ENCODE data around the gene PCDHAC2.
A peak's percentile ranks its signal among the peaks of the same experiment; 100 is the strongest.

PCDHAC2 gene

GRCh38 chr5:140973550-140973949, 7.3 kb downstream of the PCDHAC2 start:
- Mint-ChIP-seq H3K9me3 (peaks cover 5% of the 10 kb centered on the region), H3K27ac (no peak overlapping the region), H3K4me1 (ENCODE audit: low read depth) (no peaks in the 10 kb centered on the region), H3K4me3 (no peak overlapping the region), H3K36me3 (ENCODE audit: low read depth) (no peaks in the 10 kb centered on the region), H3K27me3 (peaks cover 17% of the 10 kb centered on the region)

GRCh38 chr5:140977003-140977402, 10.7 kb downstream of the PCDHAC2 start:
- Mint-ChIP-seq H3K4me3 (no peak overlapping the region), H3K27ac (no peak overlapping the region)

GRCh38 chr5:140978260-140978659, 12.0 kb downstream of the PCDHAC2 start:
- Mint-ChIP-seq H3K27me3 (peaks cover 21% of the 10 kb centered on the region), H3K9me3 (peaks cover 8% of the 10 kb centered on the region), H3K36me3 (ENCODE audit: low read depth) (no peaks in the 10 kb centered on the region)

More at GRCh38 chr5:140977003-140977402, 10.7 kb downstream of the PCDHAC2 start:
- Mint-ChIP-seq H3K4me1 (ENCODE audit: low read depth) (no peaks in the 10 kb centered on the region), H3K36me3 (ENCODE audit: low read depth) (no peaks in the 10 kb centered on the region), H3K9me3 (peaks cover 5% of the 10 kb centered on the region), H3K27me3 (peaks cover 21% of the 10 kb centered on the region)

GRCh38 chr5:140978983-140979382, 12.7 kb downstream of the PCDHAC2 start:
- Mint-ChIP-seq H3K36me3 (ENCODE audit: low read depth) (no peaks in the 10 kb centered on the region), H3K9me3 (peaks cover 8% of the 10 kb centered on the region), H3K27ac (no peak overlapping the region), H3K4me3 (no peak overlapping the region), H3K4me1 (ENCODE audit: low read depth) (no peaks in the 10 kb centered on the region), H3K27me3 (peaks cover 16% of the 10 kb centered on the region)

More at GRCh38 chr5:140978260-140978659, 12.0 kb downstream of the PCDHAC2 start:
- Mint-ChIP-seq H3K4me3 (no peak overlapping the region), H3K27ac (no peak overlapping the region), H3K4me1 (ENCODE audit: low read depth) (no peaks in the 10 kb centered on the region)

- Mint-ChIP-seq H3K9me3 (peaks cover 3% of the 10 kb centered on the region), H3K36me3 (ENCODE audit: low read depth) (no peaks in the 10 kb centered on the region), H3K4me1 (ENCODE audit: low read depth) (no peaks in the 10 kb centered on the region), H3K27me3 (peaks cover 10% of the 10 kb centered on the region), H3K27ac (no peak overlapping the region), H3K4me3 (no peak overlapping the region)
These were observed 15.9 kb downstream of the PCDHAC2 start for GRCh38 chr5:140982083-140982716.

- H3K36me3 Mint-ChIP-seq (ENCODE audit: low read depth): no peaks in the 10 kb centered on the region
These were observed 19.8 kb downstream of the PCDHAC2 start for GRCh38 chr5:140986117-140986521.

GRCh38 chr5:140988100-140988499, 21.8 kb downstream of the PCDHAC2 start:
- Mint-ChIP-seq H3K27ac (no peak overlapping the region), H3K4me1 (ENCODE audit: low read depth) (no peaks in the 10 kb centered on the region), H3K4me3 (no peak overlapping the region), H3K27me3 (peaks cover 10% of the 10 kb centered on the region), H3K36me3 (ENCODE audit: low read depth) (no peaks in the 10 kb centered on the region), H3K9me3 (peaks cover 3% of the 10 kb centered on the region)

More at GRCh38 chr5:140986117-140986521, 19.8 kb downstream of the PCDHAC2 start:
- Mint-ChIP-seq H3K4me1 (ENCODE audit: low read depth) (no peaks in the 10 kb centered on the region), H3K9me3 (peaks cover 6% of the 10 kb centered on the region), H3K27me3 (peaks cover 10% of the 10 kb centered on the region), H3K27ac (no peak overlapping the region), H3K4me3 (no peak overlapping the region)

GRCh38 chr5:140988608-140989007, 22.3 kb downstream of the PCDHAC2 start:
- Mint-ChIP-seq H3K27ac (no peak overlapping the region), H3K9me3 (peaks cover 3% of the 10 kb centered on the region), H3K4me1 (ENCODE audit: low read depth) (no peaks in the 10 kb centered on the region), H3K36me3 (ENCODE audit: low read depth) (no peaks in the 10 kb centered on the region), H3K27me3 (peaks cover 10% of the 10 kb centered on the region), H3K4me3 (no peak overlapping the region)

GRCh38 chr5:140989254-140990020, 23.2 kb downstream of the PCDHAC2 start:
- no peaks in the 10 kb centered on the region for H3K4me1 Mint-ChIP-seq (ENCODE audit: low read depth)
- no peak overlapping the region for H3K27ac Mint-ChIP-seq
- peaks cover 3% of the 10 kb centered on the region for H3K9me3 Mint-ChIP-seq
- no peak overlapping the region for H3K4me3 Mint-ChIP-seq
- H3K27me3 Mint-ChIP-seq: peaks cover 10% of the 10 kb centered on the region
- H3K36me3 Mint-ChIP-seq (ENCODE audit: low read depth): no peaks in the 10 kb centered on the region

GRCh38 chr5:140992828-140993227, 26.6 kb downstream of the PCDHAC2 start:
- H3K36me3 Mint-ChIP-seq (ENCODE audit: low read depth): no peaks in the 10 kb centered on the region

GRCh38 chr5:140996060-140996459, 29.8 kb downstream of the PCDHAC2 start:
- no peaks in the 10 kb centered on the region for H3K9me3 Mint-ChIP-seq
- H3K4me1 Mint-ChIP-seq (ENCODE audit: low read depth): no peaks in the 10 kb centered on the region
- no peak overlapping the region for H3K4me3 Mint-ChIP-seq
- H3K36me3 Mint-ChIP-seq (ENCODE audit: low read depth): no peaks in the 10 kb centered on the region
- peaks cover 11% of the 10 kb centered on the region for H3K27me3 Mint-ChIP-seq
- H3K27ac Mint-ChIP-seq: no peak overlapping the region

More at GRCh38 chr5:140992828-140993227, 26.6 kb downstream of the PCDHAC2 start:
- Mint-ChIP-seq H3K4me1 (ENCODE audit: low read depth) (no peaks in the 10 kb centered on the region), H3K27ac (no peak overlapping the region), H3K9me3 (peaks cover 3% of the 10 kb centered on the region), H3K4me3 (no peak overlapping the region), H3K27me3 (peaks cover 7% of the 10 kb centered on the region)

- Mint-ChIP-seq H3K27ac (no peak overlapping the region), H3K36me3 (ENCODE audit: low read depth) (no peaks in the 10 kb centered on the region), H3K4me1 (ENCODE audit: low read depth) (peaks cover 6% of the 10 kb centered on the region), H3K27me3 (peaks cover 28% of the 10 kb centered on the region), H3K9me3 (no peaks in the 10 kb centered on the region), H3K4me3 (no peak overlapping the region)
These were observed 32.7 kb downstream of the PCDHAC2 start for GRCh38 chr5:140998921-140999410.

GRCh38 chr5:141001446-141001843, 35.2 kb downstream of the PCDHAC2 start:
- peaks cover 6% of the 10 kb centered on the region for H3K4me1 Mint-ChIP-seq (ENCODE audit: low read depth)
- peaks cover 32% of the 10 kb centered on the region for H3K27me3 Mint-ChIP-seq
- peak overlapping the region; percentile 3 for H3K4me3 Mint-ChIP-seq
- H3K36me3 Mint-ChIP-seq (ENCODE audit: low read depth): no peaks in the 10 kb centered on the region
- H3K27ac Mint-ChIP-seq: no peak overlapping the region
- H3K9me3 Mint-ChIP-seq: no peaks in the 10 kb centered on the region

GRCh38 chr5:141001844-141002604, 35.7 kb downstream of the PCDHAC2 start:
- H3K4me1 Mint-ChIP-seq (ENCODE audit: low read depth): peaks cover 6% of the 10 kb centered on the region
- H3K36me3 Mint-ChIP-seq (ENCODE audit: low read depth): no peaks in the 10 kb centered on the region
- peak overlapping the region; percentile 3 for H3K4me3 Mint-ChIP-seq
- peaks cover 37% of the 10 kb centered on the region for H3K27me3 Mint-ChIP-seq
- H3K27ac Mint-ChIP-seq: no peak overlapping the region
- H3K9me3 Mint-ChIP-seq: no peaks in the 10 kb centered on the region

- H3K9me3 Mint-ChIP-seq: no peaks in the 10 kb centered on the region
- peaks cover 37% of the 10 kb centered on the region for H3K27me3 Mint-ChIP-seq
- no peak overlapping the region for H3K4me3 Mint-ChIP-seq
- H3K27ac Mint-ChIP-seq: no peak overlapping the region
- H3K36me3 Mint-ChIP-seq (ENCODE audit: low read depth): no peaks in the 10 kb centered on the region
- H3K4me1 Mint-ChIP-seq (ENCODE audit: low read depth): peaks cover 6% of the 10 kb centered on the region
These were observed 36.3 kb downstream of the PCDHAC2 start for GRCh38 chr5:141002605-141002965.

Measured in stimulated activated naive CD8-positive, alpha-beta T cell treated with anti-CD3 and anti-CD28 coated beads, Interleukin-15, Interleukin-2, amounts not matched to agents 100 ng/mL and 50 ng/mL, for 24 hours (primary cell).